Tongue (tissue), 2 donors: ENCODE results near the gene BICDL1. TPM values are rescaled to one million over a fixed set of nuclear protein-coding genes. Genes with fewer than 3 reads are reported as not detected.

Source experiments
- DNase-seq: peaks from one replicate; pipeline ENCODE4 v3.0.0-alpha.2; 2015
- total RNA-seq: library from RNA; depleted of rRNA; stranded (reverse); fragments of >200 nt; gene quantifications from one replicate; pipeline ENCODE4 v1.2.3, GENCODE V29; 2014

Gene BICDL1
- total RNA-seq, 1 donor from 2014 or later, result 4.0 TPM

DNA sequence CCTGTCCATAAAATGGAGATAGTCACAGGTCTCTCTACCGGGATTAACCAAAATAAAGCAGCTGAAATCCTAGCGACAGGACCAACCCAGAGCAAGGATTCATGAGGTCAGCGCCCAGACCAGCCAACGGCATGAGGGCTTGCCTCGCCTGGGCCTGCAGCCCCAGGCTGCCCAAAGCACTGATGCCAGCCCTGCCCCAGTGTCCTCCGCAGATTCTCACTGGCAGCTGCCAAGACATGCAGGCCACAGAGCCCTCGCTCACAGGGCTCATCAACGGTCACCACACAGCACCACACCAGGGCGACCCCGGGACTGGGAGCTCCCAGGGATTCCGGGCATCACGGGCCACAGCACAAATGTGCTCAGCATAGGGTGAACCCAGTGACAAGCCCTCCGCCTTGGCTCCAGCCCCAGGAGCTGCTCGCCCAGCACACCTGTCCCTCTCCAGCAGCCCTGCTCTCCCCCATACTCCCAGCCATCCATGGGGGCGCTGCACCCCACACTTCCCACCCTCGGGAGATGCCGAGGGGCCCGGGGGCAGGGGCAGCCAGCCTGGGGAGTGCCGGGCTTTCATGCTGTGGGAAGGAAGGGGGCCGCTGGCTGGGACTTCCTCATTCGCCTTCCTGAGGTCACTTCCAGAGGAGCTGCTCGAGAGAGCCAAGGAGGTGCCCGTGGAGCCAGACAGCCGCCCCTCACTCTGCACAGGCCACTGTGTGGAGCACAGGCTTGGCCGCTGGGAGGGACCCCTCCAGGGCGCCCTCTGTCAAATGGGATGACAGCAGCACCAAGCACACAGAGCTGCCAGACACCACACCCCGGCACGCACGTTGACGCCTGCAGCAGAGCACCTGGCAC, 113.4 kb downstream of the BICDL1 start:
- DNase-seq, result no peak

DNA sequence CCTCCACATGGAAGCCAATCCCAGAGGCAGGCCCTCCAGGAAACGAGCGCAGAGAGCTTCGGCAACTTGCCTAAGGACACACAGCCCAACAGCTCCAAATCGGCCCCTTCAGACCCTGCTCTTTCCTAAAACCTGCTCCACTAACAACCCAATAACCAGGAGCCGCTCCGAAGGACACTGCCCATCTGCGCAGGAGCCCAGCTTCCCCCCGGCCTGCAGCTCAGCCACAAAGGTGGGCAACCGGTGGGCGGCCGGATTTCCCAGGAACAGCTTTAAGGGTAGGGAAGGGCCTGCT, 114.0 kb downstream of the BICDL1 start:
- no peak for DNase-seq

DNA sequence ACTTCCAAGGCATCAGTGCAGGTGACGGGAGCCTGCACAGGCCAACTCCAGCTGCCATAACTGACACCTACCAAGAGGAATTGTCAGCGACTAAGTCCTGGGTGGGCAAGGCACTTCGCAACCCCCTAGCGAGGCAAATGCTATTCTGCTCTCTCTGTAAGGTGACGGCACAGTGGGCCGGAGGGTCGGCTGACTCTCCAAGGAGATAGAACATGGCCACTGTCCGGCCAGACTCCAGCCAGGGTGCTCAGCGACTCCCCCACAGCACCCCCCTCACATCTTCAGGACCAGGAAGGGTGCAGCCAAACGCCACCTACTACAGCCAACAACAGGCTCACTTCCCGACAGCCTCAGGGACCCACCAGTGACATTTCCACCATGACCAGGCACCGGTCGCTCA, 114.3 kb downstream of the BICDL1 start:
- no peak for DNase-seq

DNA sequence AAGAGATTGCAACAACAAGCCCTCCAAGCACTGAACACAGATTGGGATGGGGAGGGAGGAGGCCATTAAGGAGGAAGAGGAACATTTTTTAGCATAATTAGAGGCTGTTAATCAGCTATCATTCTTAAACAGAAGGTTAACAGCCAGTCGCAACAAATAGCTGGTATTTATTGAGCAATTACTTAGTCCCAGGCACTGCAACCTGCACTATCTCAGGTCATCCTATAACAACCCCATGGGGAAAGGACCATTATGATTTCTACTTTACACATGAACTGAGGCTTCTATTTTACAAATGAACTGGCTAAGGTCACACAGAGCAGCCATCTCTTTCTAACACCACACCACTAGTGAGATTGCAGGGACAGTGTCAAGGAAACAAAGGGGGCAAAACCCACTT, 117.1 kb downstream of the BICDL1 start:
- DNase-seq, result no peak

DNA sequence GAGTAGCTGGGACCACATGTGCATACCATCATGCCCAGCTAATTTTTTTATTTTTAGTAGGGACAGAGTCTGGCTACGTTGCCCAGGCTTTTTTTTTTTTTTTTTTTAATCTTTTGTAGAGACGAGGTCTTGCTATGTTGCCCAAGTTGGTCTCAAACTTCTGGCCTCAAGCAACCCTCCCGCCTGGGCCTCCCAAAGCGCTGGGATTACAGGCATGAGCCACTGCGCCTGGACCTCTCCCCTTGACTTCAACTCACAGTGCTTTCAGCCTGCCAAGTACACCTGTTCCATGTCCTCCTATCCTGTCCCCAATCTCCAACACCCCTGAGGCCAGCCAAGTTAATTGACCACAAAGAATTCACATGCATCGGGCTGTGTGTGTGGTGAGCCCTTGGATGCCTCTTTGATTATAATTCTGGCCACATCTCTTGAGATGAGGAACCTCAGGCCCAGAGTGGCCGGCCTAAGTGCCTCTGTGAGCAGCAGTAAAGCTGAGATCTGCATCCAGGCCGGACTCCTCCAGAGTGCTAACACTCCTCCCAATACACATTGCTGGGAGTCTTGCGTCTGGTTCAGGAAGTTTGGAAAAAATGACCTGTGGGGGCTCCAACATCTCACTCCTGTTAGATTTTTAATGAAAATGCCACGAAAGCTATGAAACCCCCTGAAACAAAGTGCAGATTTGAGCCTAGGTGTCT, 120.7 kb downstream of the BICDL1 start:
- DNase-seq, result no peak

DNA sequence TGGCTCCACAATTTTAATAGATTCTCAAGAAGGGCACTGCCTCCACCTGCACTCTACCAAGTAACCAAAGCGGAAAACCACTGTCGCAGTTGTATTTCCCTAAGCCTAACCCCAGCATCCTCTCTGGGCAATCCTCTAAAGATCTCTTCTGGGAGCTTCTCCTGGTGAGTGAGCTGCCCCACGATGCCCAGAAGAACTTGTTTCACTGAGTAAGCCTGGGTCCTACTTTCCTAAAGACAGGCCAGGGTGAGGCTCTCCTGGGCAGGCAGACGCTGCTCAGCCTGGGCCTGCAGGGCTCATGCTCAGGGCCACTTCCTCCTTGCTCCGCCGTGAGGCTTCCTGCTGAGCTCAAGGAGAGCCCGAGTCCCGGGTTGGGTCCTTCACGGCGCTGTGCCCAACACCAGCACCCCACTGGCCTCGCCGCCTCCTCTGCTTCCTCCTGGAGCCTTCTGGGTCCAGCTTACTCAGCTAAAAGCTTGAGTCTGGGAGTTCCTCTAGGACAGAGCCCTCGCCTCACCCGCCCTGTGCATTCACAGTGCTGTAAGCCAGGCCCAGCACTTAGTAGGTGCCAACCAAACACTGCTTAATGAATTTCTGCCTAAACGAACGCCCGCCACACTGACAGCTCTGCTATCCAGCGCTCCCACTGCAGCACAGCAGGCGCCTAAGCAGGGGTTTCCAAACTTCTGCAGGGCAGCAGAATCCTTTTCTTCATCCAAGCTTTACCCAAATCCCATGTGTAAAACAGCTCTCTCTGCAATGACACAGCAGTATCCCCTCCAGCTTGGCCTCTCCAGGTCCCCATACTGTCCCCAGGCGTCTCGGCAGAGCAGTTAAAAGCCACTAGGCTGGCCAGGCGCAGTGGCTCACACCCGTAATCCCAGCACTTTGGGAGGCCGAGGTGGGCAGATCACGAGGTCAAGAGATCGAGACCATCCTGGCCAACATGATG, 121.8 kb downstream of the BICDL1 start:
- no peak for DNase-seq

DNA sequence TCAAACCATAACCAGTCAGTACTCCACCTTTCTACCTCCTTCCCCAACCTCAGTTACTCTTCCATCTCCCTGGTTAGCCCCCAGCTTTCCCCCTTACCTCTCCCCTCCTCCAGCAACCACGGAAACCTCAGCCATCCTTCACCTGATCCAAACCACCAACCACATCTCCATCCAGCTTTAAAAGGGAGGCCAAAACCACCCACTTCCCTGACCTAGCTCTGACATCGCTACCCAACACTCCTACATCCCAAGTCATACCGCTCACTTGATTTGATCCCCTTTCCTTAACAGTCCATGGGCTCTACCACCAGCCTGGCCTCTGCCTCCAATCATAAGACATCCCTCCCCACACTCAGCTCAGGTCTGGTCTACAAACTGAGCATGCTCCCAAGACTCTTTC, 126.0 kb downstream of the BICDL1 start:
- no peak for DNase-seq

DNA sequence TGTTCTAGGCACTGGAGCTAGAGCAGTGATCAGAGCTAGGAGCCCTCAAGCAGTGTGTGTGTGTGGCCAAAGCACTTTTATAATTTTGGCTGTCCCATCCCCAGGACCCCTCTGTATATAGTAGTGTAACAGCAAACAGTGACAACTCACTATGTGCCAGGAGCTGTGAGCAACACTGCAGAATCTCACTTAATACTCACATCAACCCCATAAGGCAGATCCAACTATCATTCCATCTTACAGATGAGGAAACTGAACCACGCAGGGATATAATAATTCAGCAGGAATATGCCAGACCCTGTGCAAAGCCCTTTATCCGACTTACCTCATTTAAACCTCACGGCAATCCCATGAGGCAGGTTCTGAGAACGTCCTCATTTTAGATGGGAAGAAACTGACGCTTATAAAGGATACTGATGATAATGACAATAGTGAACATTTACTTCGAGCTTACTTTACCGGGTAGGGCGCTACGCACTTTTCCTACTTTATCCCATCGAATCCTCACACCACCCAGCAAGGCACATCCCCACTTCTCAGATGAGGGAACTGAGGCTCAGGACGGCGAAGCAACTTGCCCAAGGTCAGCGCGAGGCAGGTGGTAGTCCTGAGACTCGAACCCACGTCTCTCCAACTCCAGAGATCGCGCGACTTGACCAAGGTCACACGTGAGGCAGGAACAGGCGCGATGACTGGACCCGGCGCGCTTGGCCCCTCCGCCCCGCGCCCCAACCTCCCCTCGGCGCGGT, 126.8 kb downstream of the BICDL1 start:
- peak; percentile 35 for DNase-seq

DNA sequence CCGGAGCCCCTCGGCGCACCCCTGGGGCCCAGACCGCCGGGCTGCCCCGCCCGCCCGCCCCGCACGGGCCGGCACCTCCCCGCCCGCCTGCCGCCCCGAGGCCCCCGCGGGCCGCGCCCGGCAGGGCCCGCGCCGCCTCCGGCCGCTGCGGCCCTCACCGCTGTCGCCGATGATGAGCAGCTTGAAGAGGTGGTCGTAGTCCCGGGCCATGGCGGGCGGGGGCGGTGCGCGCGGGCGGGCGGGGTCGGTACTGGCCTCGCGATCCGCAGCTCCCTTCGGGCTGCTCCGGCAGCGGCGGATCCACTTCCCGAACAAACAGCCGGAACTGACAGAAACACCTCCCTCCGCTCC, 127.4 kb downstream of the BICDL1 start, which contains the start of gene RAB35:
TSS of gene RAB35 (minus strand) at position 313 of the 351 bp plus-strand sequence. CDS start at position 210, 103 bp downstream.
- no peak for DNase-seq

DNA sequence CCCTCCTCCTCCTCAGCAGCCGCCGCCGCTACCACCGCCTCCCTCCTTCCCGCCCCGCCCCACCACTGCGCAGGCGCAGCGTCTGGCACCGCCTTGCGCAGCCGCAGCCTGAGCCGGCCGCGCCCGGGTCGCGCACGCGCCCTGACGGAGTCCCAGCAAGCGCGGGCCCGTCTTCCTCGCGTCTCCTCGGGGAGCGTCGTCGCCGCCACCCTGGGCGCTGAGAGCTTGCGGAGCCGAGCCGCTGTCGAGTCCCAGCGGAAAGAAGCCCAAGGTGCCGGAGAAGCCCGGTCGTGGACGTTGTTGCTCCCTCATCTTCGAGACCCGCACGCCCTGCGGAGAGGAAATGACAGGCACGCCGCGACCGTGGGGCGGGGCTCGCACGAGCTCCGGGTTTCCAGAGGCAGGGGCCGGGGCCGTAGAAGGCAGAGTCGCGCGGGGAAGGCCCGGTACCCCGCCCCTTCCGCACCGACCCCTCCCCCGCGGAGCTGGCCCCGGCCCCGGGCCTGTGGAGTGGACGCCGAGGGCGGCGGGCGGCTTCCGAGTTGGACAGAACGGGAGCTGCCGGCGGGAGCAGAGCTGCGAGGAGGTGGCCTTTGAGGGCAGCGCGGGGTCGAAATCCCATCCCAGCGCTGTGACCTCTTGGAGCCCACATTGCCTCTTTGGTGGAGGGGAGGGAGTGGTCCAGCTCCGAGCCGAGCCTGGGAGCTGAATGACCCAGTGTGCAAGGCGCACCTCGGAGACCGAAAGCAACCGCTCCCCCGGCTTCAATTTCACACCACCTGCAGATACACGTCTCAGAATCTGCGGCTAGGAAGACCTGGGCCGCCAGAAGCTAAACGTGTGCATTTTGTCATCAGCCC, 128.0 kb downstream of the BICDL1 start:
- DNase-seq, result peak; percentile 97

DNA sequence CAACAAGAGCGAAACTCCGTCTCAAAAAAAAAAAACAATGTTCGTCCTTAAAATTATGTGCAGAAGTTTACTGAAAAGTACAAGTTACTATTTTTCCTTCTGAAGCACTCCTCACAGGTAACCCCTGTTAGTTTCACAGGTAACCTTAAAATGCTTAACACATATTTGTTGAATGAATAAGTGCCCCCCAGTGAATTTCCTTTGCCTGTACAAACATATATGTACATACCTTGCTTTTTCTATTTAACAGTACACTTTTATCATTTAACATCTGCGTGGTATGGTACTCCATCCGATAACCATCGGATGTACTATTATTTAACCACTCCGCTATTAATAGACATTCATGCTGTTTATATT, 128.9 kb downstream of the BICDL1 start:
- DNase-seq, result no peak

DNA sequence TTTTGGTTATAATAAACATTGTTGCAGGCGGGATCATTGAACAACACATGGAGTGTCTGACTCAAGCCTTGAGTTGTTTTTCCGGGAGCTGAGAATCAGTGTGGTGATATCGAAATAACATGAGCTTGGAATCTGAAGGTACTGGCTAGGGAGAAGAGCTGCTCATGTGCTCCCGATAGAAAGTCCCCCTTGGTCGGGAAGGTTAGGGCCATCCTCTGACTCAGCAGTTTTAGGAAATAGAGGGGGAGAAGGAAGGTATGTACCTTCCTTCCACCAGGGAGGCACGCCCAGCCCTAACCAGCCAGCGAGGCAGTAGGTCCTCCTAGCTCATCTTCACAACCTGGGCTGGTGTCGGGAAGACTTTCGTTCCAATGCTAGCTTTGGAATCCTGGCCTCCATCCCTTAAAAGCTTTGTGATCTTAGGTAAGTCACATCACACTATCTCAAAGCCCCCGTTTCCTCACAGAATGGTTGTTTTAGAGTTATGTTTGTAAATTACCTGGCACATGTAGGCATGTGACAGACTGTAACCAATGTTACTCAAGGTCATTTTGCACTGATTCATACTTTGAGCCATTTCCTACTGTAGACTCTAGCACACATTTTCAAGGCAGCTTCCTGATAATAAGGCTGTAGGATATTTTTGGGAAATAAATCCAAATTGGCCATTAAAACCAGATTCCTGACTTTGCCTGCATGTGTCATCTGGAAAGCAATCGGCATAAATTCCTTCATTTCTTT, 129.5 kb downstream of the BICDL1 start:
- no peak for DNase-seq

DNA sequence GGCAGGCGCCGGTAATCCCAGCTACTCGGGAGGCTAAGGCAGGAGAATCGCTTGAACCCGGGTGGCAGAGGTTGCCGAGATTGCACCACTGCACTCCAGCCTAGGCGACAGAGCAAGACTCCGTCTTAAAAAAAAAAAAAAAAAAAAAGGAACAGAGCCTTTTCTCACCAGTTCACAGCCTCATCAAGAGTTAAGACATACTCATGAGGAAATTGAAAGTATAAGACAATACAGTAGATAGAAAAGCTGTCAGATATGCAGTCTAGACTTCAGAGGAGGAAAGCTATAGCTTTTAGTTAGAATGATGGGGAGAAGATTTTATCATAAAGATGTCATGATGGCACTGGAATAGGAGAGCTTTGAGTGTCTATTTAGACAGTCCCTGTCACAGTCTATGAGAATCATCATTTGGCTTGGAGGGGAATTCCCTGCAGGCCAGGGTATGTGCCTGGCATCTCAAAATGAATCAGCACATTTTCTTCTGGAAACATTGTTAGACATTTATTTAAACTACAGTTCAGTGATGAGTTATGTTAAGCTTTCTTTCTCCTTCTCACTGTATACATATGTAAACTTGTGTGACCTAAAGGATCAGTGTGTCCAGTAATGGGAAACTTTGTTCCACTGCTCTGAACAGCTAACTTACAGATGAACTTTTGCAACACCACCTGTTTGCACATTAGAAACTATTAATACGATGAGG, 130.4 kb downstream of the BICDL1 start:
- no peak for DNase-seq

DNA sequence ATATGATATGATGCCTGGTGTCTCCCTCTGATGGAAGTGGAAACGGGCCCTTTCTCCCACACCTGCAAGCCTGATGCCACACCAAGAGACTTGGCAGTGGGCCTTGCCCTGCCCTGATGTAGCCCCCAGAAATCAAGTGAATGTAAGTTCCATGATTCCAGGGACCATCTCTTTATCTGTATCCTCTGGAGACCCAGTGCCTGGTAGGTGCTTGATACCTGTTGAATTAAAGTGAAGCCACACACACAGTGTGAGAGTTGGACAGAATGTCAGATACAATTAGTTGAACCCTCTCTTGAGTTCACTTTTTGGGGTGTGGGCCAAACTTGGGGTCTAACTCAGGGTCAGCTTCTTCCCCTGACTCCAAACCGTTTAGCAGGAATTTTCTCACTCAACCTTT, 132.3 kb downstream of the BICDL1 start:
- DNase-seq, result no peak

DNA sequence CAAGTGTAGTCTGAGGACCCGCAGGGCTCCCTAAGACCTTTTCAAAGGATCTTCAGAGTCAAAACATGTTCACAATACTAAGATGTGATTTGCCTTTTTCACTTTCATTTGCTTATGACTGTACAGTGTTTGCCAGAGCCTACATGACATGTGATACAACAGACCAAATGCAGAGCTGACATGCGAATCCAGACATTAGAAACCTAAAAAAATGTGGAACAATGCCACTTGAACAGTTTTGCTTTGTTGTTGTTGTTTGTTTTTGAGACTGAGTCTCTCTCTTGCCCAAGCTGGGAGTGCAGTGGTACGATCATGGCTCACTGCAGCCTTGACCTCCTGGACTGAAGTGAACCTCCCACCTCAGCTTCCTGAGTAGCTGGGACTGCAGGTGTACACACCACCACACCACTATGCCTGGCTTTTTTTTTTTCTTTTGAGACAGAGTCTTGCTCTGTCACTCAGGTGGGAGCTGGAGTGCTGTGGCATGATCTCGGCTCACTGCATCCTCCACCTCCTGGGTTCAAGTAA, 132.8 kb downstream of the BICDL1 start:
- no peak for DNase-seq

DNA sequence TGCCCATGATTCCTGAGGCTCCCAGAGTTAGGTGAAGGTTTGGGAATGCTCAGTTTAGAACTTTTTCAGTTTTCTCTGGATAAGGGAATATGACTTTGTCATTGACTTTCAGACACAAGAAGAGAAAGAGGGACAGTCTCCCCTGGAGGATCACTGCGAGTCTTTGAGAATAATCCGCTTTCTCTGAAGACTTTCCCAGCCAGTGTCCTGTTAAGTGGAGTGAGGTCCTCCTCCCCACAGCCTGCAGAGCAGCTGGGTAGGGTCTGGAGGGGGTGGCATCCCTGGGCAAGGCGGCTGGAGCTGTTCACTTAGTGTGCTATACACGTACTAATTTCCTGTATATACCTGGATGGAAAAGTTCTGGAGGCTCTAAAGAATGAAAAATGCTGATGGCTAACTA, 136.0 kb downstream of the BICDL1 start:
- no peak for DNase-seq

DNA sequence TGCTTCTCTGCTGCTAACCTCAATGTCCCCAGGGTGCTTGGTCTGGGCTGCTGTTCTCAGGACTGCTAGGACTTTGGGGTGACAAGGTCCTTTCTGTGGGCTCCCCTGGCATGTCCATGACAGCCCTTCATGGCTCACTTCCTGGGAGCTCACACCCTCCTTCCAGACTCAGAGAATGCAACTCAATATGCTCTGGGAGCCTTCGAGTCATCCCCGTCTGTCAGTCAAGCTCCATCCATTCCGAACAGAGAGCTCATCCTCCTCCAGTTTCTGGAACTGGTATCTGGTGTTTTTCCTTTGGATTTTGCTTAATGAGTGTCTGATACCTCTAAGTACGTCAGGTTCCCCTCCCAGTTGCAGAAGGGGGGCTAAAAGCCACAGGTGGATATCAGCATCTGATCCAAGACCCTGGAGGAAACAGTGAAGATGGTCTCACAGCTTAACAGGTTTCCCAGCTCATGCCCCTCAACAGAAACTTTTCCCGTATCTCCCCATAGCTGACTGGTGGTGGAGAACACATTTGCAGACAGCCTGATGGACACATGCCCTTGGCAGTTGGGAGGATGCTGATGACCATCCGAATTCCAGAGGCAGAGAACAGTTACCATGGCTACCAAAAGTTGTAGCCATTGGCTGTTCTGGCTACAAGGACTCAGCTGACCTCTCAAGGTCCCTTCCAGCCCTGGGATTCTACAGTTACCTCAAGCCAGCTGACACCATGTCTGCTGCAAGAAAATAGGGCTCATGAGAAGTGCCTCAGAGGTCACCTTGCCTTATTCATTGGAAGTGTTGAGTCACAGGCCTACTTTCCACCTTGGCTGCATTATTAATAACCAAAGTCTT, 137.0 kb downstream of the BICDL1 start:
- DNase-seq, result no peak

DNA sequence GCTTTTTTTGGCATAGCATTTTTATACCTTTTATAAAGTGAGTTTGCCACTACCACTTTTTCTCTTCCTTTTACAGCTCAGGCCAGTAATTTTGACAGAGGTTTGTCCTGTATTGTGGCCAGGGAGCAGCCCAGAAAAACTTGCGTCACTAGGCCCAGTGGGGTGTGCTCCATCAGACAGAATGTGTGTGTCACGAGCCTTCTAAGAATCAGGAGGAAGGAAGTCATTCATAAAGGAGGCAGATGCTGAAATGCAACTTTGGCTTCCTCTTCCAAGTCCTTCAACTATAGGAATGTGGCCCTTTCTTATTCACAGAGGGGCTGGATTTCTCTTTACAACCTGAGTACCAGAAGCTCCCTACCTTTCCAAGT, 137.6 kb downstream of the BICDL1 start:
- no peak for DNase-seq

DNA sequence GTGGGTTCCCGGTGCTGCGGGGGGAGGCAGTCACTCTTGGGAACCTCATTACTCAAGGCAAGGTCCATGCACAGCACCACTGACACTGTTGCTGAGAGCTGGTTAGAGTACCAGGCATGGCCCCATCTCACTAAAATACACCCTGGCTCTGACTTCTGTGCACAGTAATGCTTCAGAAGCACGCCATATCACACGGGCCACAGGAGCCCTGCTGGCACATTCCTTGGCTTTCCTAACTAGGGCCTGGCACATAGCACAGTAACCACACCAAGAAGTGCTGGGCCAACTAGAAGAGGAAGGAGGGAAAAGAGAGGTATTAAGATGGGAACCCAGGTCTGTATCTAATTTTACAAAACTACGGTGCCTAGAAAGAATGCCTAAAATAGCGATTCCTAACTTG, 141.0 kb downstream of the BICDL1 start:
- no peak for DNase-seq
